AG09319 (cell line): ENCODE data around the gene CCDC9B.

Source experiments
- DNase-seq: peaks from one replicate; pipeline ENCODE4 v3.0.0-alpha.2; 2010; ENCODE audit warnings: low read depth; ENCODE audit errors: extremely low read depth
- TF ChIP-seq, protein P1 (sequence below): IDR thresholded peaks from 2 replicates; pipeline ENCODE4 v1.5.1; 2011; ENCODE audit warnings: low read depth, mild to moderate bottlenecking, inconsistent platforms, low read length, moderate library complexity

CCDC9B gene

DNA sequence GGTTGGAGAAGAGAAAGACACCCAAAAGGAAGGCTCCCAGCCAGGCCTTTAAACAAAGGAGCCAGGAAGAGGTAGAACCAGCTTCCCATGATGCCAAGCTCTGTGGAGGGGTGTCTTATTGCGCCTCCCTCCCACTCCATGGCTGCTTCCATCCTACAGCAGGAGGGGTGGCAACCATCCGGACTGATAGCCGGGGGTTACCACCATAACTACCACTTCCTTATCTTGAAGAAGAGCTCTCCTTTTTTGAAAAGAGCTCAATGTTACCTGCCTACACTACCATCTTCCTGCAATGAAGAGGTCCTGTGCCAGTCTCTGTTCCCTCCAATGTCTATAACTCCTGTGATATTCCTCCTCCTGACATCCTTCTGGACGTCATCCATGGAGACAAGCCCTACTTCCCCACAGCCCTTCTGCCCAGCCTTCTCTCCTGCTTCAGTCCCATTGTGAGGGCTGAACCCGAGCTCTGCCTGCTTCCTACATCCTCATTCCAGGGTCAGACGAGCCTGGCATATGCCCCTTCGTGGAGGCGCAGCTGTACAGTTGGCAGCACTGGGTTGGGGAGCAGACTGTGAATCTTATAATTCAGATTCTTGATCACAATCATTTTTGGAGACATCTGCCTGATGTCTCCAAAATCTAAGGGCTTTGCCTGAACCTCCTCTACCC, 8.5 kb downstream of the CCDC9B start:
- TF ChIP-seq, protein P1, sequence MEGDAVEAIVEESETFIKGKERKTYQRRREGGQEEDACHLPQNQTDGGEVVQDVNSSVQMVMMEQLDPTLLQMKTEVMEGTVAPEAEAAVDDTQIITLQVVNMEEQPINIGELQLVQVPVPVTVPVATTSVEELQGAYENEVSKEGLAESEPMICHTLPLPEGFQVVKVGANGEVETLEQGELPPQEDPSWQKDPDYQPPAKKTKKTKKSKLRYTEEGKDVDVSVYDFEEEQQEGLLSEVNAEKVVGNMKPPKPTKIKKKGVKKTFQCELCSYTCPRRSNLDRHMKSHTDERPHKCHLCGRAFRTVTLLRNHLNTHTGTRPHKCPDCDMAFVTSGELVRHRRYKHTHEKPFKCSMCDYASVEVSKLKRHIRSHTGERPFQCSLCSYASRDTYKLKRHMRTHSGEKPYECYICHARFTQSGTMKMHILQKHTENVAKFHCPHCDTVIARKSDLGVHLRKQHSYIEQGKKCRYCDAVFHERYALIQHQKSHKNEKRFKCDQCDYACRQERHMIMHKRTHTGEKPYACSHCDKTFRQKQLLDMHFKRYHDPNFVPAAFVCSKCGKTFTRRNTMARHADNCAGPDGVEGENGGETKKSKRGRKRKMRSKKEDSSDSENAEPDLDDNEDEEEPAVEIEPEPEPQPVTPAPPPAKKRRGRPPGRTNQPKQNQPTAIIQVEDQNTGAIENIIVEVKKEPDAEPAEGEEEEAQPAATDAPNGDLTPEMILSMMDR: no peak

GRCh38 chr15:40331637-40332036, 9.1 kb downstream of the CCDC9B start:
- no peak for DNase-seq
- TF ChIP-seq, protein P1: no peak

More for the DNA sequence above, 8.5 kb downstream of the CCDC9B start:
- DNase-seq: no peak

DNA sequence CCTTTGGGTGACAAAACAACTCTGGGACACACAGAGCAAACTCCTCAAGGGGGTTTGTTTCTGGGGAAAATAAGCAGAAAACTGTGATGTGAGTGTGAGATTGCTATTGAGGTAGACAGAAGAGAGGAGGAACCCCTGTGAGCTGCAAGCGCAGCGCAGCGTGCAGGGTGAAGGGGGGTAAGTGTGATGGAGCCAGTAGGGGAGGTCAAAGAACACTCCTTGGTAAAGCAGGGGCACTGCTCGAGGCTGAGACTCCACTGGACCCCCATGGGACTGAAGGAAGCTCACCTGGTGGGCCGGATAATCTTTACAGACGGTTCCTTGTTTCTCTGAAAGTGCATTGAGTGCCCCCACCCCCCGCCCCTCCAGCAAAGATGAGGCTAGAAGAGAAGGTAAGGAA, 9.7 kb downstream of the CCDC9B start:
- TF ChIP-seq, protein P1: no peak
- no peak for DNase-seq

- TF ChIP-seq, protein P1: no peak
- no peak for DNase-seq
These were observed 10.3 kb downstream of the CCDC9B start for GRCh38 chr15:40330368-40330836.

GRCh38 chr15:40329804-40330203, 10.9 kb downstream of the CCDC9B start:
- TF ChIP-seq, protein P1: no peak

GRCh38 chr15:40328751-40329150, 12.0 kb downstream of the CCDC9B start:
- TF ChIP-seq, protein P1: no peak
- no peak for DNase-seq

More at GRCh38 chr15:40329804-40330203, 10.9 kb downstream of the CCDC9B start:
- no peak for DNase-seq

DNA sequence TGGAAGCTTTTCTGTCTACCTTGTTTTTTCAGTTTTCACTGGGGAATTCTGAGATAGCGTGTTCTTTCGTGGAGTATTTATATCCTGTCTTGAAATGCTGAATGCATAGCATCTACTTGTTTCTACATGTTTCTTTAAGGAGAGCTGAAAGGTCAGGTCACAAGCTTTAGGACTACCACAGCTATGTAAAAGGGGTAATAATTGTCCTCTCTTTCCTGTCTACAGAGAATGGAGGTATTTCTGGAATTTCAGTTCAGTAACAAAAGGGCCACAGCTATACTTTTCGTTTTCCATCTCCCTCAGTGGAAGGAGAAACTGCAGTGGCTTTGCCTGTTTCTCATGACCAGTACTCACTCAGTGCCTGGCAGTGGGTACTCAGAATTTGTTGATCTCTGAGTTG, 12.6 kb downstream of the CCDC9B start:
- TF ChIP-seq, protein P1: no peak
- DNase-seq: no peak
